Skeletal muscle satellite cell (primary cell): ENCODE data around the gene LRCH2.
"Not testable (repeated sequence)": the region's sequence is repeated elsewhere in the genome, so short reads cannot be mapped to it uniquely, and the experiment has no call there.

Experiments used
- H3K27me3 ChIP-seq: 2 replicates; pipeline ENCODE4 v1.7.0; 2013; ENCODE audit warnings: low read length; ENCODE audit not compliant: control insufficient read depth, insufficient read depth
- H3K36me3 ChIP-seq: 2 replicates; pipeline ENCODE4 v1.7.0; 2013; ENCODE audit warnings: mild to moderate bottlenecking, control low read depth, low read length; ENCODE audit not compliant: insufficient read depth
- H3K4me1 ChIP-seq: 2 replicates; pipeline ENCODE4 v1.7.0; 2013; ENCODE audit warnings: low read length; ENCODE audit not compliant: control insufficient read depth, insufficient read depth
- H3K4me2 ChIP-seq: 2 replicates; pipeline ENCODE4 v1.7.0; 2013; ENCODE audit warnings: mild to moderate bottlenecking, low read length
- H3K4me3 ChIP-seq: 2 replicates; pipeline ENCODE4 v1.7.0; 2013; ENCODE audit warnings: low read length
- H3K9ac ChIP-seq: 2 replicates; pipeline ENCODE4 v1.7.0; 2013; ENCODE audit warnings: mild to moderate bottlenecking, low read depth, low read length, moderate library complexity
- H3K9me3 ChIP-seq: replicated peaks from 2 replicates; pipeline ENCODE4 v1.7.0; 2013; ENCODE audit warnings: mild to moderate bottlenecking, control low read depth, low read length

Gene LRCH2

GRCh38 chrX:115251458-115252233 lies 17.8 kb upstream of the LRCH2 start:
- Histone ChIP-seq H3K36me3 (no peaks in the 10 kb centered on the region), H3K9me3 (no peaks in the 10 kb centered on the region), H3K4me3 (no peak overlapping the region), H3K27me3 (peaks cover 18% of the 10 kb centered on the region), H3K4me1 (no peaks in the 10 kb centered on the region), H3K9ac (no peak overlapping the region), H3K4me2 (no peak overlapping the region)

- Histone ChIP-seq H3K36me3 (no peaks in the 10 kb centered on the region), H3K4me3 (no peak overlapping the region), H3K4me1 (no peaks in the 10 kb centered on the region), H3K9me3 (no peaks in the 10 kb centered on the region), H3K4me2 (no peak overlapping the region), H3K9ac (no peak overlapping the region), H3K27me3 (peaks cover 39% of the 10 kb centered on the region)
These were observed 3.2 kb upstream of the LRCH2 start for GRCh38 chrX:115237056-115237455.

DNA sequence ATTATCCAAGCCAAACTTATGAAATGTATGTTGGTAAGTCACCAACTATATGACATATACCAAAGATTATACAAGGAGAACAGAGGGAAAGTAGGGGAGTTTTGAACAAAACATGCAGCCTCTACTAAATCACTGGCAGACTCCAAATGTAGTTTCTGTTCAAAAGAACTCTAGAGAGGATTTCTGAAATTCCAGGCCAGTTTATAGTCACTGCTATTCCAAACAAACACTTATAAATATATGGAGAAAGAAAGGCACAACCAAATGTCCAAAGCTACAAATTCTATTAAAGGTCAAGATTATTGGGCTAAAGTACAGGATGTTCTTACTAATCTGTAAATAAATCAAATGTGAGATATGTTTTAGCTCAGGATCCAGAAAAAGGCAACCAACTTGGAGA lies 2.7 kb upstream of the LRCH2 start:
- no peaks in the 10 kb centered on the region for H3K4me1 ChIP-seq

GRCh38 chrX:115234461-115234860 lies 565 bp upstream of the LRCH2 start:
- no peaks in the 10 kb centered on the region for H3K4me1 ChIP-seq
- H3K36me3 ChIP-seq = no peaks in the 10 kb centered on the region
- H3K4me2 ChIP-seq = peak overlapping the region; percentile 68
- peaks cover 29% of the 10 kb centered on the region for H3K27me3 ChIP-seq
- no peak overlapping the region for H3K9ac ChIP-seq
- H3K9me3 ChIP-seq = no peaks in the 10 kb centered on the region
- H3K4me3 ChIP-seq = peak overlapping the region; percentile 67

More for the DNA sequence above, 2.7 kb upstream of the LRCH2 start:
- Histone ChIP-seq H3K4me2 (no peak overlapping the region), H3K9me3 (no peaks in the 10 kb centered on the region), H3K27me3 (peaks cover 39% of the 10 kb centered on the region), H3K36me3 (no peaks in the 10 kb centered on the region), H3K9ac (no peak overlapping the region), H3K4me3 (no peak overlapping the region)

- Histone ChIP-seq H3K36me3 (no peaks in the 10 kb centered on the region), H3K4me3 (peak overlapping the region; percentile 67), H3K4me2 (peak overlapping the region; percentile 76), H3K4me1 (no peaks in the 10 kb centered on the region), H3K9ac (peak overlapping the region; percentile 18), H3K9me3 (no peaks in the 10 kb centered on the region), H3K27me3 (peaks cover 26% of the 10 kb centered on the region)
These were observed 881 bp downstream of the LRCH2 start for GRCh38 chrX:115232933-115233496.

- no peaks in the 10 kb centered on the region for H3K36me3 ChIP-seq
- no peak overlapping the region for H3K9ac ChIP-seq
- H3K9me3 ChIP-seq = no peaks in the 10 kb centered on the region
- no peaks in the 10 kb centered on the region for H3K4me1 ChIP-seq
- H3K4me3 ChIP-seq = no peak overlapping the region
- peaks cover 9% of the 10 kb centered on the region for H3K27me3 ChIP-seq
- H3K4me2 ChIP-seq = no peak overlapping the region
These were observed 4.4 kb downstream of the LRCH2 start for GRCh38 chrX:115229337-115230003.

DNA sequence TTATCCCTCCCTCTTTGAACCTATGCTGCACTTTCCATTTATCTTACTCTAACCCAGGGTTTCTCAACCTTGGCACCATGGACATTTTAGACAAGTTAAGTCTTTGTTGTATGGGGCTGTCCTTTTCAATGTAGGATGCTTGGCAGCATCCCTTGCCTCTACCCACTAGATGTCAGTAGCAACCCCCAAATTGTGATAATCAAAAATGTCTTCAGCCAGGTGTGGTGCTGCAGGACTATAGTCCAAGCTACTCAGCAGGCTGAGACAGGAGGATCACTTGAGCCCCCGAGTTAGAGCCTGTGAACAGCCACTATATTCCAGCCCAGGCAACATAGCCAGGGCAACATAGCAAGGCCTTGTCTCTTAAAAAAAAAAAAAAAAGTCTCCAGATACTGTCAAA lies 7.0 kb downstream of the LRCH2 start:
- Histone ChIP-seq H3K36me3 (no peaks in the 10 kb centered on the region), H3K9ac (no peak overlapping the region), H3K27me3 (peaks cover 2% of the 10 kb centered on the region), H3K4me1 (no peaks in the 10 kb centered on the region), H3K9me3 (no peaks in the 10 kb centered on the region), H3K4me2 (no peak overlapping the region), H3K4me3 (no peak overlapping the region)

GRCh38 chrX:115217346-115217745 lies 16.6 kb downstream of the LRCH2 start:
- not testable (repeated sequence) for H3K9ac ChIP-seq, H3K4me2 ChIP-seq, H3K4me3 ChIP-seq, H3K36me3 ChIP-seq, H3K9me3 ChIP-seq, H3K4me1 ChIP-seq
- H3K27me3 ChIP-seq = peaks cover 14% of the 10 kb centered on the region

GRCh38 chrX:115214605-115215004 lies 19.3 kb downstream of the LRCH2 start:
- Histone ChIP-seq H3K27me3 (peaks cover 7% of the 10 kb centered on the region), H3K9me3 (no peaks in the 10 kb centered on the region), H3K4me1 (no peaks in the 10 kb centered on the region), H3K9ac (no peak overlapping the region), H3K36me3 (no peaks in the 10 kb centered on the region), H3K4me2 (no peak overlapping the region), H3K4me3 (no peak overlapping the region)

DNA sequence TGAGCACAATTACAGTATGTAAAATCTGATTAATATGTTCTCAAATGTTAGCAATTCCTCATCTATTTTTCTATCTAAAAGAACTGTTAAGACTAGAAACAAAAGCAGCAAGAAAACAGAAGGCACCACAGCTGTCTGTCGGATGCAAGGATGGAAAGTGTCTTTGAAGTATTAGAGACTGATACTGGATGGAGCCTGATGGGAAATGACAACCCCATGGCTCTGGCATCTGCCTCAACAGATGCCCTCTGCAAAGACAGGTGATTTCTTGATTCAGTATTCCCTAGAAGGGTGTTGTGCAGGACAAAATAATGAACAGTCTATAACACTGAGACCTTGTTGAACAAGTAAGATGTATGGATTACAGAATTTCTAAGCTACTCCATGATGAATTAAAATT lies 19.7 kb downstream of the LRCH2 start:
- H3K4me3 ChIP-seq = no peak overlapping the region
- no peaks in the 10 kb centered on the region for H3K36me3 ChIP-seq
- no peak overlapping the region for H3K9ac ChIP-seq
- H3K9me3 ChIP-seq = no peaks in the 10 kb centered on the region
- peaks cover 4% of the 10 kb centered on the region for H3K27me3 ChIP-seq
- no peaks in the 10 kb centered on the region for H3K4me1 ChIP-seq
- no peak overlapping the region for H3K4me2 ChIP-seq

DNA sequence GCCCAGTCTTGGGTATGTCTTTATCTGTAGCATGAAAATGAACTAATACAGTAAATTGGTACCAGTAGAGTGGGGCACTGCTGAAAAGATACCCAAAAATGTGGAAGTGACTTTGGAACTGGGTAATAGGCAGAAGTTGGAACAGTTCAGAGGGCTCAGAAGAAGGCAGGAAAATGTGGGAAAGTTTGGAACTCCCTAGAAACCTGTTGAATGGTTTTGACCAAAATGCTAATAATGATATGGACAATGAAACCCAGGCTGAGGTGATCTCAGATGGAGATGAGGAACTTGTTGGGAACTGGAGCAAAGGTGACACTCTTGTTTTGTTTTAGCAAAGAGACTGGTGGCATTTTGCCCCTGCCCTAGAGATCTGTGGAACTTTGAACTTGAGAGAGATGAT lies 24.3 kb downstream of the LRCH2 start:
- H3K4me3 ChIP-seq, H3K27me3 ChIP-seq, H3K4me1 ChIP-seq, H3K9me3 ChIP-seq, H3K36me3 ChIP-seq, H3K4me2 ChIP-seq, H3K9ac ChIP-seq: not testable (repeated sequence)
